T-helper 1 cell (primary cell): ENCODE measurements around the gene RFK.
"Not testable (repeated sequence)": the region's sequence is repeated elsewhere in the genome, so short reads cannot be mapped to it uniquely, and the experiment has no call there.

Source experiments
- DNase-seq, 5 donors: peaks; one replicate each; pipeline ENCODE4 v3.0.0-alpha.2; 2012 to 2020
- total RNA-seq, 4 donors: gene quantifications; one replicate each; lab custom pipeline; 2026; lab: John Stamatoyannopoulos, UW

Gene RFK
- total RNA-seq, result 6.4 to 15.6 (median 11.0) reads per million in 4 donors

- peak; percentile 83 to 95 (median 90) for DNase-seq
Measured at GRCh38 chr9:76394195-76394959, at the start of gene RFK. RFK (minus strand) TSS chr9:76394426; CDS start chr9:76394171, 255 bp downstream.

GRCh38 chr9:76443887-76444286 lies 49.7 kb upstream of the RFK start:
- DNase-seq, result no peak

- peak in 1 of 5 donors; percentile 37 for DNase-seq
Measured at GRCh38 chr9:76441551-76442322, 47.5 kb upstream of the RFK start.

- DNase-seq, result peak in 1 of 5 donors; percentile 19
Measured at GRCh38 chr9:76438841-76439588, 44.8 kb upstream of the RFK start.

GRCh38 chr9:76437017-76437699 lies 42.9 kb upstream of the RFK start:
- not testable (repeated sequence) for DNase-seq

DNA sequence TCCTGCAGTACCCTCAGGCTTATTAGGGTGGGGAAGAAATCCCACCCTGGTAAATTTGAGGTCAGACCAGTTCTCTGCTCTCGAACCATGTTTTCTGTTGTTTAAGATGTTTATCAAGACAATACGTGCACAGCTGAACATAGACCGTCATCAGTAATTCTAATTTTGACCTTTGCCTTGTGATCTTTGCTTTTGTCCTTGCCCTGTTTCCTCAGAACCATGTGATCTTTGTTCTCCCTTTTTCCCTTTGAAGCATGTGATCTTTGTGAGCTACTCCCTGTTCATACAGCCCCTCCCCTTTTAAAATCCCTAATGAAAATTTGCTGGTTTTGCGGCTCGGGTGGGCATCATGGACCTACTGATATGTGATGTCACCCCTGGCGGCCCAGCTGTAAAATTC lies 40.7 kb upstream of the RFK start:
- not testable (repeated sequence) for DNase-seq

DNA sequence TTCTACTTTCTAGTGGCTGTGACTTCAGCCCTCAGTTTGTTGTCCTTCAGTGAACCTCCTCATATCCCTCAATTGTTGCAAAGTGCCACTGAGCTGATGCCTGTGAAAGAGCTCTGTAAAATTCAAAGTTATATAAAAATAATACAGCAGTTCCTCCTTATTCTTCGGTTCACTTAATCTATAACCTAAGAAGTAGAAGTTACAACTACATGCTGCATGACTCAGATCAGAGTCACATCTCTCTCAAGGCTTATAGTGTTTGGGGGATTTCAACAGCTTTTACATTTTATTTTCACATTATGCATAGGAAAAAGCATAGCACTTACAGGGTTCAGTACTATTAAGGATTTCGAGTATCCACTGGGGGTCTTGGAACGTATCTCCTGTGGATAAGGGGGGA lies 39.6 kb upstream of the RFK start:
- DNase-seq, result no peak

DNA sequence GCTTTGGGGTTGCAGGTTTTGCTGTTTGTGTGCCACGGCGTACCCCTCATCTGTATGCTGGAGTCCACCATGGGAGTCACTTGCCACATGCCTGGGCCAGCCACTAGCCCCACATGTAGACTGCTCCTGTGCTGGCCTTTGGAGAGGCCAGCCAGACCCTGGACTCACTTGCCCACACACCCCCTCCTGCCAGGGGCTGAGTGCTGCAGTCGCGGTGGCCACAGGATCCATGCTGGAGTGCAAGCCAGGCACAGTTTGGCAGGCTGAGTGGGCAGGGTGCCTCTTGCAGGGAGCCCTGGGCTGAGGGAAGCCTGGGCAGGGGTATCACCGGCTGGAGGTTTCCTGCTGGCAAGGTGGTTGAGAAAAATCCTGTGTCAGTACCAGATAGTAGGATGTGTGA lies 39.2 kb upstream of the RFK start:
- DNase-seq, result no peak

GRCh38 chr9:76431601-76432000 lies 37.4 kb upstream of the RFK start:
- DNase-seq, result no peak

DNA sequence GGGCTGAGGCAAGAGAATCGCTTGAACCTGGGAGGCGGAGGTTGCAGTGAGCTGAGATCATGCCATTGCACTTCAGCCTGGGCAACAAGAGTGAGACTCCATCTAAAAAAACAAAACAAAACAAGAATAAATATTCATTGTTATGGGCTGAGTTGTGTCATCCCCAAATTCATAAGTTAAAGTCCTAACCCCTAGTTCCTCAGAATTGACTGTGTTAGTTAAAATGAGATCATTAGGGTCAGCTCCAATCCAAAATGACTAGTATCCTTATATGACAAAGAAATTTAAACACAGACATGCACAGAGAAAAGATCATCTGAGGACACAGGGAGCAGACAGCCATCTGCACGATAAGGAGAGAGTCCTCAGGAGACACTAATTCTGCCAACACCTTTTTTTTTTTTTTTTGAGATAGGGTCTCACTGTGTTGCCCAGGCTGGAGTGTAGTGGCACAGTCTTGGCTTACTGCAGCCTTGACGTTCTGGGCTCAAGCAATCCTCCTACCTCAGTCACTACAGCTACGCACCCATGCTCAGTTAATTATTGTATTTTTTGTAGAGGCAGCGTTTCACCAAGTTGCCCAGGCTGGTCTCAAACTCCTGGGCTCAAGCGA lies 32.7 kb upstream of the RFK start:
- no peak for DNase-seq

DNA sequence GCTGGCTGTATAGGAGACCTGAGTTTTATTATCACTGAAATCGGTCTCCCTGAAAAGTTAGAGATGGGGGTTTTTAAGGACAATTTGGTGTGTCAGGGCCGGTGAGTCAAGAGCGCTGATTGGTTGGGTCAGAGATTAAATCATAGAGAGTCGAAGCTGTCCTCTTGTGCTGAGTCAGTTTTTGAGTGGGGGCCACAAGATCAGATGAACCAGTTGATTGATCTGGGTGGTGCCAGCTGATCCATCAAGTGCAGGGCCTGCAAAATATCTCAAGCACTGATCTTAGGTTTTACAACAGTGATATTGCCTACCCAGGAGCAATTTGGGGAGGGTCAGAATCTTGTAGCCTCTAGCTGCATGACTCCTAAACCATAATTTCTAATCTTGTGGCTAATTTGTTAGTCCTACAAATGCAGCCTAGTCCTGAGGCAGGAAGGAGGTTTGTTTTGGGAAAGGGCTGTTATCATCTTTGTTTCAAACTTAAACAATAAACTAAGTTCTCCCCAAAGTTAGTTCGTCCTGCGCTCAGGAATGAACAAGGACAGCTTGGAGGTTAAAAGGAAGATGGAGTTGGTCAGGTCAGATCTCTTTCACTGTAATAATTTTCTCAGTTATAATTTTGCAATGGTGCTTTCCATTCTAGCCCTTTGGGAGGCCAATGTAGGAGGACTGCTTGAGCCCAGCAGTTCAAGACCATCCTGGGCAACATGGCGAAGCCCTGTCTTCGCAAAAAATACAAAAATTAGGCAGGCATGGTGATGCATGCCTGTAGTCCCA lies 31.6 kb upstream of the RFK start:
- DNase-seq, result no peak

DNA sequence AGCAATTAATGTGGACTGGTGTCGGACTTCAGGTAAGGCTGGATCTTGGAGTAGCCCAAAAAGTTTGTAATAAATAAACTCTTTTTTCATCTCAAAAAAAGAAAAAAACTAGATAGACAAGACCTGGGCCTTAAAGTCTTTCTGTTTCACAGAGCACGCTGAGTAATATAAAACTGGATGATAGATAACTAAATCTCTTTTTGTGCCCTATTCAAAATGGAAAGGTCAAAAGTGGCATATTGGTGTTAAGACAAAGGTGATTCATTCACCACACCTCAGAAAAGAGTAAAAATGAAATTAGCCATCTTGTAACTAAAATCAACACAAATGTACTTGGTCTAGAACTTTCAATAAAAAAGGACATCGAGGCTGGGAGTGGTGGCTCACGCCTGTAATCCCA lies 30.3 kb upstream of the RFK start:
- DNase-seq, result no peak

DNA sequence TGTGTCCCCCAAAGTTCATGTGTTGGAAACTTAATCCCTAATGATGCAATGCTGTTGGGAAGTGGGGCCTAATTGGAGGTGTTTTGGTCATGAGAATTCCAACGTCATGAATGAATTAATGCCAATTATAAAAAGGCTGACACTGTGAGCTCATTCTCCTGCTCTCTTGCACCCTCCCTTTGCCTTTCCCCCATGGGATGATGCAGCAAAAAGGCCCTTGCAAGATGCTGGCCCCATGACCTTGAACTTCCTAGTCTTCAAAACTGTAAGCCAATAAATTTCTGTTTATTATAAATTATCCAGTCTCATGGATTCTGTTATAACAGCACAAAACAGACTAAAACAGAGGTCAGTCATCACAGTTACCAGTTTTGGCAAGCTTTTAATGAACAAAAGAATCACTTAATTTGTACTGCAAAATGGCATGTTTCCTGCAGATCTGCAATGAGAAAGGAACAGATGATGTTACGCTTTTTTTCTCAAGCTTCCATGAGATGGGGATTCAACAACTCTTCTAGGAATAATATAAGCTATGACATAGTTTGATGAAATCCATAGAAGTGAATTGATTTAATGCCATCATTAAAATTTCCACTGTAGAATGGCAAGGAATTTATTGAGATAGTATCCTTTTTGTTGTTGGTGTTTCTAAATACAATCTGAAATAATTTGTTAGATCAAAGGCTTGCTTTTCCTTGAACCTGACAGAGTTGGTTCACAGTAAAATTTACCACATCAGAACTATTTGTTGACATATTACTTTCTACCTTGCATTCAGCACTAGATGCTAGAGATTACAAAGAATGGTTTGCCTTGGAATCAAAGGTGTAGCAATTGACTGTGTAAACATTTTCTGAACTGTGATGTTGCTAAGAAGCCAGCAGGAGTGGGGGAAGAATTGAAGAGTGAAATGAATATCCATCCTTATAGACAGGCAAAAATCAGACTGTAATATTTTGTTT lies 29.3 kb upstream of the RFK start:
- no peak for DNase-seq

GRCh38 chr9:76419782-76420380 lies 25.7 kb upstream of the RFK start:
- DNase-seq, result no peak

GRCh38 chr9:76417394-76417793 lies 23.2 kb upstream of the RFK start:
- no peak for DNase-seq

GRCh38 chr9:76415731-76416130 lies 21.5 kb upstream of the RFK start:
- DNase-seq, result no peak

- no peak for DNase-seq
Measured at GRCh38 chr9:76415154-76415553, 20.9 kb upstream of the RFK start.

DNA sequence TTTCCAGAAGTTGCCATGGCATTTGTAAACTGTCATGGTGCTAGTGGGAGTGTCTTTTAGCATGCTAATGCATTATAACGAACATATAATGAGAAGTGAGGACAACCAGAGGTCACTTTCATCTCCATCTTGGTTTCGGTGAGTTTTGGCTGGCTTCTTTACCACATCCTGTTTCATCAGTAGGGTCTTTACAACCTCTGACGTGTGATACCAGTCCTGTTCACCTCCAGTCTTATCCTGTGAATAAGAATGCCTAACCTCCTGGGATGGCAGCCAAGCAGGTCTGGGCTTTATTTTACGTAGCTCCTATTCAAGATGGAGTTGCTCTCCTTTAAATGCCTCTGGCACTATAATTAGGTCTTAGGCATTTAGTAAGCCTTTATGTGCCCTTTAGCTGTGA lies 20.4 kb upstream of the RFK start:
- peak in 1 of 5 donors; percentile 24 for DNase-seq

DNA sequence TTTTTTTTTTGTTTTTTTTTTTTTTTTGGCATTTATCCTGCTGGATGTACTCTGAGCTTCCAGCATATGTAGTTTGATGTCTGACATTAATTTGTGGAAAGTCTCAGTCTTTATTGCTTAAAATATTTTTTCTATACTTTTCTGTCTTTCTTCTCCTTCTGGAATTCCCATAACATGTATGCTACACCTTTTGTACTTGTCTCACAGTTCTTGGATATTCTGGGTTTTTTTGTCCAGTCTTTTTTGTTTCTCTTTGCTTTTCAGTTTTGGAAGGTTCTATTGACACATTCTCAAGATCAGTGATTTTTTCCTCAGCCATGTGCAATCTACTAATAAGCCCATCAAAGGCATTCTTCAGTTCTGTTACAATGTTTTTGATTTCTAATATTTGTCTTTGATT lies 19.4 kb upstream of the RFK start:
- no peak for DNase-seq

GRCh38 chr9:76412638-76413037 lies 18.4 kb upstream of the RFK start:
- no peak for DNase-seq
